PC-3 (cell line): ENCODE data around the gene ACTN4. TPM values are rescaled to one million over a fixed set of nuclear protein-coding genes. Genes with fewer than 3 reads are reported as not detected.
A peak's percentile ranks its signal among the peaks of the same experiment; 100 is the strongest.

Experiments
- ATAC-seq: fragments of 200-7000 bp; cut with Tn5 transposase; 2 replicates; pipeline ENCODE4 v1.9.1; 2020; ENCODE audit warnings: mild to moderate bottlenecking, moderate library complexity
- BruUV-seq: library from RNA; stranded (reverse); fragments of 400-500 nt; replicated peaks from 2 replicates; lab custom pipeline; 2021; lab: Mats Ljungman, UMichigan
- CTCF ChIA-PET: fragments of 300-600 bp; sonication (Branson Sonifier 250); formaldehyde crosslinking; loops from one replicate; lab custom pipeline; 2022; ENCODE audit warnings: antibody characterized with exemption; lab: Charles Lee
- POLR2A ChIA-PET: fragments of 300-600 bp; sonication (Branson Sonifier 250); formaldehyde crosslinking; loops from one replicate; lab custom pipeline; 2022; ENCODE audit warnings: antibody characterized with exemption; ENCODE audit not compliant: unreplicated experiment; lab: Charles Lee
- DNase-seq: peaks from one replicate; pipeline ENCODE4 v3.0.0-alpha.2; 2015
- H2AFZ ChIP-seq: fragments of 300-600 bp; sonication (generic); 2 replicates; pipeline ENCODE4 v1.6.0; 2016; ENCODE audit warnings: antibody characterized with exemption, low read length
- H3F3A ChIP-seq: fragments of 300-600 bp; sonication (generic); one replicate; pipeline ENCODE4 v1.6.0; 2017; ENCODE audit warnings: antibody characterized with exemption, low read length, control low read depth, mild to moderate bottlenecking; ENCODE audit not compliant: unreplicated experiment
- H3K27ac ChIP-seq: fragments of 300-600 bp; sonication (generic); 2 replicates; pipeline ENCODE4 v1.5.1; 2016; ENCODE audit warnings: mild to moderate bottlenecking, low read length
- H3K27me3 ChIP-seq: fragments of 300-600 bp; sonication (generic); 2 replicates; pipeline ENCODE4 v1.6.1; 2016; ENCODE audit warnings: low read length, mixed read lengths
- H3K36me3 ChIP-seq: fragments of 300-600 bp; sonication (generic); 2 replicates; pipeline ENCODE4 v1.6.1; 2016; ENCODE audit warnings: low read depth, mixed run types, low read length, mixed read lengths
- H3K4me1 ChIP-seq: fragments of 300-600 bp; sonication (generic); 2 replicates; pipeline ENCODE4 v1.5.1; 2016; ENCODE audit warnings: low read length; ENCODE audit not compliant: insufficient read depth
- H3K4me2 ChIP-seq: fragments of 300-600 bp; sonication (generic); 2 replicates; pipeline ENCODE4 v1.6.0; 2016; ENCODE audit warnings: low read length
- H3K4me3 ChIP-seq: fragments of 300-600 bp; sonication (generic); 2 replicates; pipeline ENCODE4 v1.5.1; 2016; ENCODE audit warnings: mild to moderate bottlenecking, low read length, mixed read lengths
- H3K79me2 ChIP-seq: fragments of 300-600 bp; sonication (generic); 2 replicates; pipeline ENCODE4 v1.6.1; 2017; ENCODE audit warnings: low read length, mixed read lengths
- H3K9ac ChIP-seq: fragments of 300-600 bp; sonication (generic); 2 replicates; pipeline ENCODE4 v1.6.0; 2016; ENCODE audit warnings: mild to moderate bottlenecking, low read length
- H3K9me2 ChIP-seq: fragments of 300-600 bp; sonication (generic); replicated peaks from 2 replicates; pipeline ENCODE4 v1.6.1; 2016; ENCODE audit warnings: mixed run types, low read length, mixed read lengths
- H3K9me3 ChIP-seq: fragments of 300-600 bp; sonication (generic); 2 replicates; pipeline ENCODE4 v1.6.1; 2016; ENCODE audit warnings: low read length, mixed read lengths
- H4K20me1 ChIP-seq: fragments of 300-600 bp; sonication (generic); 2 replicates; pipeline ENCODE4 v1.6.1; 2016; ENCODE audit warnings: low read length, mixed read lengths
- CTCF ChIP-seq: fragments of 300-600 bp; sonication (generic); conservative IDR thresholded peaks from 2 replicates; pipeline ENCODE4 v1.5.1; 2017; ENCODE audit warnings: antibody characterized with exemption, low read depth, mild to moderate bottlenecking, low read length
- EZH2 ChIP-seq: fragments of 300-600 bp; sonication (generic); IDR thresholded peaks from one replicate; pipeline ENCODE4 v1.6.1; 2017; ENCODE audit warnings: antibody characterized with exemption, mild to moderate bottlenecking, low read length; ENCODE audit not compliant: unreplicated experiment
- EZH2phosphoT487 ChIP-seq: fragments of 300-600 bp; sonication (generic); IDR thresholded peaks from 2 replicates; pipeline ENCODE4 v1.6.1; 2018; ENCODE audit warnings: mild to moderate bottlenecking, antibody characterized with exemption, low read length, borderline replicate concordance
- intact Hi-C: fragments of 100-400 bp; cut with micrococcal nuclease; formaldehyde crosslinking; loops from 2 replicates; pipeline ENCODE4 v1.9.0; 2023
- total RNA-seq: library from RNA; depleted of rRNA; stranded (reverse); fragments of >200 nt; gene quantifications from 2 replicates; pipeline ENCODE4 v1.2.3, GENCODE V29; 2014

Gene ACTN4
- total RNA-seq, 1 experiment from 2014 or later, result 397 TPM

GRCh38 chr19:38690832-38691231 lies 43.4 kb downstream of the ACTN4 start:
- intact Hi-C loops, result no loop called here
- Histone ChIP-seq H3K27ac (peak overlapping the region; percentile 100), H3K4me2 (no peak overlapping the region), H3K79me2 (peaks cover 97% of the 10 kb centered on the region), H3K9me3 (no peaks in the 10 kb centered on the region), H4K20me1 (no peaks in the 10 kb centered on the region), H3K27me3 (no peaks in the 10 kb centered on the region), H3K9me2 (no peaks in the 10 kb centered on the region), H3K36me3 (peaks cover 54% of the 10 kb centered on the region), H3F3A (peaks cover 17% of the 10 kb centered on the region), H3K4me3 (no peak overlapping the region), H3K9ac (no peak overlapping the region), H3K4me1 (peaks cover 79% of the 10 kb centered on the region), H2AFZ (no peak overlapping the region)
- TF ChIP-seq EZH2phosphoT487 (no peak), CTCF (no peak)
- no TSS peak for BruUV-seq
- no peak for ATAC-seq
- ChIA-PET CTCF (no interaction called here), POLR2A (no interaction called here)
- no peak for DNase-seq

GRCh38 chr19:38691938-38692457 lies 44.5 kb downstream of the ACTN4 start:
- intact Hi-C loops, result no loop called here
- Histone ChIP-seq H3K79me2 (peaks cover 97% of the 10 kb centered on the region), H4K20me1 (no peaks in the 10 kb centered on the region), H3K4me3 (no peak overlapping the region), H3F3A (peaks cover 17% of the 10 kb centered on the region), H3K27me3 (no peaks in the 10 kb centered on the region), H3K36me3 (peaks cover 61% of the 10 kb centered on the region), H3K9ac (peak overlapping the region; percentile 98), H3K4me2 (peak overlapping the region; percentile 56; the same call in 1 of the 2 replicates), H3K4me1 (peaks cover 70% of the 10 kb centered on the region), H3K9me3 (no peaks in the 10 kb centered on the region), H3K27ac (peak overlapping the region; percentile 100), H3K9me2 (no peaks in the 10 kb centered on the region), H2AFZ (no peak overlapping the region)
- ATAC-seq, result no peak
- POLR2A ChIA-PET, result no interaction called here
- no peak for DNase-seq
- CTCF ChIA-PET, result no interaction called here
- TF ChIP-seq EZH2 (no peak), EZH2phosphoT487 (no peak), CTCF (no peak)
- BruUV-seq, result no TSS peak
